Measurements from ENCODE around the gene RPL18.

Gene RPL18

DNA sequence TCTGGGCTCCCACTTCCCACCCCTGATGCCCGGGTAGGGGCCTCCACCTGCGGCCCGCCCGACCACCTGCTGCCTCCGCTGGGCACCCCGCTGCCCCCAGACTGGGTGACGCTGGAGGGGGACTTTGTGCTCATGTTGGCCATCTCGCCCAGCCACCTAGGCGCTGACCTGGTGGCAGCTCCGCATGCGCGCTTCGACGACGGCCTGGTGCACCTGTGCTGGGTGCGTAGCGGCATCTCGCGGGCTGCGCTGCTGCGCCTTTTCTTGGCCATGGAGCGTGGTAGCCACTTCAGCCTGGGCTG is 10.3 kb upstream of the RPL18 start:
- DNase-seq = no peak

DNA sequence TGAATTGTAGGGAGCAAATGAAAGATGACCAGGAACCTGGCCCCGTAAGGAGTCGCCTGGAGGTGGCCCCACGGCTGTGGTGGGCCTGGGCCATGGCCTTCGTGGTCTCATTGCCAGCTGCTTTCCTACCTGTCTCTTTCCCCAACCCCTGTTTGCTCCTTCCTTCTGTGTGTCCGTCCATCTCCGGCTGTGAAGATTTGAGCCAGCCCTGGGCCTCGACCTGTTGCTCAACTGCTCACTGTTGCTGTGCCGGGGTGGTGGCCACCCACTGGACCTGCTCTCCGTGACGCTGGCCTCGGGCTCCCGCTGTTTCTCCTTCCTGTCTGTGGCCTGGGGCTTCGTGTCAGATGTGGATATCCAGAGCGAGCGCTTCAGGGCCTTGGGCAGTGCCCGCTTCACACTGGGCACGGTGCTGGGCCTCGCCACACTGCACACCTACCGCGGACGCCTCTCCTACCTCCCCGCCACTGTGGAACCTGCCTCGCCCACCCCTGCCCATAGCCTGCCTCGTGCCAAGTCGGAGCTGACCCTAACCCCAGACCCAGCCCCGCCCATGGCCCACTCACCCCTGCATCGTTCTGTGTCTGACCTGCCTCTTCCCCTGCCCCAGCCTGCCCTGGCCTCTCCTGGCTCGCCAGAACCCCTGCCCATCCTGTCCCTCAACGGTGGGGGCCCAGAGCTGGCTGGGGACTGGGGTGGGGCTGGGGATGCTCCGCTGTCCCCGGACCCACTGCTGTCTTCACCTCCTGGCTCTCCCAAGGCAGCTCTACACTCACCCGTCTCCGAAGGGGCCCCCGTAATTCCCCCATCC is 9.7 kb upstream of the RPL18 start:
- no peak for DNase-seq

DNA sequence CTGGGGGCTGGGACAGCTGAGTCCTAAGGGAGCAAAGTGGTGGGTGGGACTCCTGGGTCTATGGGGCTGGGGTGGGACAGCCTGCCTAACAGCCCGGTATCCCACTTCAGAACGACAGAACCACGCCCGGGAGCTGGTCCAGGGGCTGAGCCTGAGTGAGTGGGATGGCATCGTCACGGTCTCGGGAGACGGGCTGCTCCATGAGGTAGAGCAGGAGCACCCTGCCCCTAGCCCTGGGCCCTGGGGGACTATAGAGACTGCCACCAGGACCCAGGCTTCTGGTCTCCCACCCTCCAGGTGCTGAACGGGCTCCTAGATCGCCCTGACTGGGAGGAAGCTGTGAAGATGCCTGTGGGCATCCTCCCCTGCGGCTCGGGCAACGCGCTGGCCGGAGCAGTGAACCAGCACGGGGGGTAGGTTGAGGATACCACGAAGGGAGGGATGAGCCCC is 8.9 kb upstream of the RPL18 start:
- no peak for DNase-seq

DNA sequence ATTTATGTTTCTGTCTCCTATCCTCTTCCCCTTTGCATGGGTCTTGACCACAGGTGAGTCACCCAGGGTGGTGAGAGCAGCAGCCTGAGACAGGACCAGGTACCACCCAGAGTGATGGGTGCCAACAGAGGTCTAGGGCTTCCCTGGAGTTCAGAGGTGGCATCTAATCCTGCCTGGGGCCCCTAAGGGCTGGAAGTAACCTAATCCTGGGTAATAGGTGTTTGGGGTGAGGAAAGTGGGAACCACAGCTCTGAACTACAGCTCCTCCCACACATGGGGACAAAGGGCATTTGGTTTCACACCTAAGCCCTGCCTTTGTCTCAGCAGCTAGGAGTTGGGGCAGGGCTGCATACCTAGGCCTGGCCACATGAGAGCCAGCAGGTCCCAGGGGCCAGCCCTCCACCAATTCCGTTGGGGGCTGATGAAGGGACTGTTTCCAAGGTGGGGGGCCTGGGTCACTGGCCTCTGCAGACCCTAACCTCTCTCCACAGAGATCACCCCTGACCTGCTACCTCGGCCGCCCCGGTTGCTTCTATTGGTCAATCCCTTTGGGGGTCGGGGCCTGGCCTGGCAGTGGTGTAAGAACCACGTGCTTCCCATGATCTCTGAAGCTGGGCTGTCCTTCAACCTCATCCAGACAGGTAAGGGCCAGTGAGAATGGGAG is 8.4 kb upstream of the RPL18 start:
- DNase-seq = no peak

DNA sequence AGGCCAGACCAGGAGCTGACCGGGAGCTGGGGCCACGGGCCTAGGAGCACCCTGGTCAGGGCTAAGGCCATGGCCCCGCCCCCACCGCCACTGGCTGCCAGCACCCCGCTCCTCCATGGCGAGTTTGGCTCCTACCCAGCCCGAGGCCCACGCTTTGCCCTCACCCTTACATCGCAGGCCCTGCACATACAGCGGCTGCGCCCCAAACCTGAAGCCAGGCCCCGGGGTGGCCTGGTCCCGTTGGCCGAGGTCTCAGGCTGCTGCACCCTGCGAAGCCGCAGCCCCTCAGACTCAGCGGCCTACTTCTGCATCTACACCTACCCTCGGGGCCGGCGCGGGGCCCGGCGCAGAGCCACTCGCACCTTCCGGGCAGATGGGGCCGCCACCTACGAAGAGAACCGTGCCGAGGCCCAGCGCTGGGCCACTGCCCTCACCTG is 6.9 kb upstream of the RPL18 start:
- DNase-seq = no peak

DNA sequence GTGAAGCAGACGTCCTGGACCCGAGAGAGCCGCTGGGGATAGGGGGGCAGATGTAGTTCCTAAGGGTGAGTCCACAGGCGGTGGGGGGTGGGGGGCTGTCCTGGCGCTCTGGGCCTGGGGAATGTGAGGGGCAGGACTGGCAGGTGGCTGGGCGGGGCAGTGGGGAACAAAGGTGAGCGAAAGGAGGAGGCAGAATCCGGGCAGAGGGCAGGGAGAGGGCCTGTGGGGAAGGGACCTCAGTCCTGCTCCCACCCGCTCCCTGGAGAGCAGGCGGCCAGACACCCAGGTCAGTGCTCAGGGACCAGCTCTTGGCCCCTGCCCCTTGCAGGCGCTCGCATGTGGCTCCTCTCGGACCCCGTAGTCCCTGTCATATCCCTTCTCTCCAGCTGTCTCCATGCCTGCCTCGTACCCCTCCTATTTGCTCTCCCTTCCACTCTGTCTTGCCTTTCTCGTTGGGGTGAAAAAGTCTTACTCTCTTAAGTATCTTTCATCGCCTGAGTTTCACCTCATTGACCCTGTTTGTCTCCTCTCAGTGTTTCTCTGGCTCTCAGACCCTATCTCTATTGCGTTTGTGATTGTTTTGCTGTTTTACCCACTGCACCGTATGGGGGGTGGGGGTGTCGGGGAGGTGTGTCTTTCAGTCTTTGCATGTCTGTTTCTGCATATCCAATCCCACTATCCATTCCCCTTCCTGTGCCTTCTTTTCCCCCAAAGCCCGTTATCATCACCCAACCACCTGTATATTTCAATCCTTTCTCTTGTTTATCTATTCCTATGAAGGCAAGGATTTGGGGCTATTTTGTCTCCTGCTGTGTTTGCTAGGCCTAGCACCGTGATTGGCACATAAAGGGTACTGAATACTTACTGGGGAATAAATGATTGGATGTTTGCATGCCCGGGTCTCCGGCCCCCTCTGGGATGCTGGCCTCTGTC is 6.1 kb upstream of the RPL18 start:
- DNase-seq = no peak

DNA sequence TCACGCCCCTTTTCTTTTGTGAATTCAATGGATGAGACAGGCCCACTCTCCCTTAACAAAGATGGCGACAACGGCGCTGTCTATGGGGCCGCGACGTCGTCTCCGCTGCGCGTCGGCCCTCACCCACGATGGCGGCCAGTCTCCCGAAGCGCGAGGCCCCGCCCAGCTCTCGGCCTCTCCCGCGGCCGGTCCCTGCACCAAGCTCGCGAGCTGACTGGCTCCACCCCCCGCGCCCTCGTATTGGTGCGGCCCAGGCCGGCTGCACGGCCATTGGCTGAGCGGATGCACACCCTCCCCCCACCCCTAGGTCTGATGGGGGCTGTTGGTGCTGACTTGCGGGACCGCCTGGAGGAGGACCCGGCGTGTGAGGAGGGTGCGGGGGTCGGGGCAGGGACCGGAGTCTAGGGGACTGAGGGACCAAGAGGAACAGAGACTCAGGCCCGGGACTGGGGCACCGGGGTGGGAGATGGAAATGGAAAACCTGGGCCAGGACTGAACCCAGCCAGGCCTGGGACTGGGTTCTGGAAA is 5.2 kb upstream of the RPL18 start:
- DNase-seq = peak; percentile 79 to 80

DNA sequence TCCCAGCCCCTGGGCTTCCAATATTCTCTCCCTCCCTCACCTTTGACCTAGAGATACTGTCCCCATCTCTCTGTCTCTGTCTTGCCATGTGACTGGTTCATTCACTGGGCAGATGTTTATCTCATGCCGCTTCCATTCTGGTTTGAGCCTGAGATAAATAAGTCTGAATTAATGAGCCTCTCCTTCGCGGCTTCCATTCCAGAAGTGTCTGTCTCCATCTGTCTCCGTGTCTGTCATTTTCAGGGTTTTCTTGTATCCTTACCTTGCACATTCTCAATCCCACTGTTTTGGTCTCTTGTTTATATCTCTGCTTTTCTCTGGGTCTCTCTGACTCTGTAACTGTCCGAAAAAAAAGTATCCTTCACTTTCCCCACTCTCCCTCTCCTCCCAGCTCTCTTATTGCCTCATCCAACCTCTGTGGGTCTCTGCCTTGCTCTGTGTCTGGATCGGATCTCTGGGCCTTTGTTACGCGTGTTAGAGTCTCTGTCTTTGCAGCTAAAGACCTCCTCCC is 4.6 kb upstream of the RPL18 start:
- no peak for DNase-seq

DNA sequence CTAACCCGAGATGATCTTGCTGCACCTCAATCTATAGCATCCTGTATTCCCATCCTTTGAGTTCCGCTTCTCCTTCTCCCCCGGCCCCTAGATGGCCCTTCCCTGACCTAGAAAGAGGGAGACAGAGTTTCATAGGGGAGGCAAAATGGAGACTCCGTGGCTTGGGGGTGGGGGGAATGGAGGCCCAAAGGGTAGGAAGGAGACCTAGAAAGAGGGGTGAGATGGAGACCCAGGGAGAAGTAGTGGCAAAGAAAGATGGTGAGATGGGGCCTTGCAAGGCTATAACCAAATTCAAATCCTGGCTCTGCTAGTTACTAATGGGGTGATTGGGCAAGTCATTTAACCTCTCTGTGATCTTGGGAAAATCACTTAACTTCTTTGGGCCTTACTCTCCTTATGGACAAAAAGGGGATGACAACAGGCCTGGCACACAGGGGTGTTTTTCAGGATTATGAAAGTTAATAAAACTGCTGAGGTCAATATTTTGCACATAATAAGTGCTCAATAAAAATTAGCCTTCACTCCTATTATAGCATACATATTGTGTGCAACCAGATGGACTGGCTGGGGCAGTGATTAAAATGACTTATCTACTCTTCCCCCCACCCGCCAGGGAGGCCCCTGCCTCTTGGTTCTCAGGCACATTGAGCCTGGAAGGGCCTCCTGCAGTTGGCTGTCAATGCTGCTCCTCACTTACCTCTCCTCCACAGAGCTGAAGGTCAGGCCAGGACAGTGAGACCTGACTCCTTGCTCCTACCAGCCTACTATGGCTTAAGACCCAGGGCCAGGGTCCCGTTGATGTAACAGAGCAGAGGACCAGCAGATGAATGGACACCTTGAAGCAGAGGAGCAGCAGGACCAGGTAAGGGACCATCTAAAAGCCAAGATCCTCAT is 961 bp upstream of the RPL18 start:
- peak in 1 of 2 experiments; percentile 63 for DNase-seq

DNA sequence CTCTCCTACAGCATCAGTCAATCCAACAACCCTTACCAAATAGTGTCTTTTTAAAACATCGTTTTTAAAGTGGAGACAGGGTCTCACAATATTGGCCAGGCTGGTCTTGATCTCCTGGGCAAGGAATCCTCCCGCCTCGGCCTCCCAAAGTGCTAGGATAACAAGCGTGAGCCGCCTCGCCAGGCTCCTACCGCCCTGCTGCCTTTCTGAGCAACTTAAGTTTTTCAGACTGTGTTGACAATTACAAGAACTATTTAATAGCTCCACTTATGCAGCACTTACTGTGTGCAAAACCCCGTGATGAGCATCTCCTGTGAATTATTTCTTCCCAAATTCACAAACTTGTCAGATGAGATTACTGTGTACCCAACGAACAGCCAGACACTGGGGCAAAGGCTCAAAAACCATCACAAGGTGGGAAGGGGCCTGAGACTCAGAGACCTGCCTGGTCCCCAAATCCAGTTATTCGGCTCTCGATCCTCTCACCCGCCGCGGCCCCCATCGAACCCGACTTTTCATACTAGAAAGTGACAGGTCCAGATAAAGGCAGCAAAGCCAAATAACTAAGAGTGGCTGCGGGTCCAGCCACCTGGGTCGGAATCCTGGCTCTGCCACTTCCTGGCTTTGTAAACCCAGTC is 581 bp downstream of the RPL18 start:
- no peak for DNase-seq

DNA sequence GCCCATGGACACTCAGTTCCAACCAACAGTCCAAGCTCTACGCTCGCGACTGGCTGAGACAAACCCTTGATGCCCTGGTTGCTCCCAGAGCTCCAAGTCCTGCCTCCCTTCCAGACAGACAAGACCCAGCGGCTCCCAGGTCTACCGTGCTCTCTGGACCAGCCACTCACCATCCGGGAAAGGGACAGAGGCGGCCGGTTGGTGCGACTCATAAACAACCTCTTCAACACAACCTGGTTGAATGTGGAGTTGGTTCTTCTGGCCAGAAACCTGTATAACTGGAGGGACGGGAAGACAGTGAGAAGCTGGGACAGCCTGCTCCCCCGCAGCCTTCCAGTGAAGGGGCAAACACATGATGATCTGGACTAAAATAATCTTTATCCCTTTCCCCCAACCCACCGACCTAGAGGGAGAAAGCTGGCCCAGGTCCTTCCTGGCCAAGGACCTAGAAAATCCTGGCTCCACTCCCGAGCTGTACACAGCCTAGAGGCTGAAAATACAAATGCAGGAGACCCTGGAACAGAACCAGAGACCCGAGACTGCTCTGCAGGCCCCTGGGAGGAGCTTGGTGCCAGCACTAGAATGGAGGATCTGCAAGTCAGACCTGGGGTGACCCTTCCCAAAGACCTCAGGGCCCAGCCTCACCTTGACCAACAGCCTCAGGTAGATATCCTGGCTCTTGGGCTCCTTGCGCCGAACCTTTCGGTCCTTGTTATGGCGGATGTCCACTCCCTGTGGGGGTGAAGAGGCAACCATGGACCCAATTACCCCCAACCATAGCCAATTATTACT is 1.6 kb downstream of the RPL18 start:
- no peak for DNase-seq

DNA sequence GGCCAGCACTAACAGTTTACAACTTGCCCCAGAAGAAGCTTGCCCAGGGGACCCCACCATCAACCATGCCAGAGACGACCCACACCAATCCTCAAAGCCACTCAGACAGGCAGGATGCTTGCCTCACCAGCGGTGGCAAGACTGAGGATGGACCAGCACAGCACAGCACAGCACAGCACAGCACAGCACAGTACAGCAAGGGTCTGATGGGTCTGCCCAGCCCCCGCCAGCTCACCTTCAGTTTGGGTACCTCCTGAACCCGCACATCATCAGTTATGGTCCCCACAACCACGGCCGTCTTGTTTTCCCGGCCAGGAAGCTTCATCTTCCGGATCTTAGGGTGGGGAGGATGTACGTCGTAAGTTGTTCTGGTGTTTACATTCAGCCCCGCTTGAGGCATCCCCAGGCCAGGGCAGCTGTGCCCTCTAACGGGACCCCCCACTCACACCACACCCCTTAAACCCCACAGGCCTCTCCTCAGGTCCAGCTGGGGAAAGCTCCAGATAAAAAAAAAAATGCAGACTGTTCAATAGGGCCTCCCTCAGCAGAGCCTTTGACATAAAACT is 2.4 kb downstream of the RPL18 start:
- no peak for DNase-seq

DNA sequence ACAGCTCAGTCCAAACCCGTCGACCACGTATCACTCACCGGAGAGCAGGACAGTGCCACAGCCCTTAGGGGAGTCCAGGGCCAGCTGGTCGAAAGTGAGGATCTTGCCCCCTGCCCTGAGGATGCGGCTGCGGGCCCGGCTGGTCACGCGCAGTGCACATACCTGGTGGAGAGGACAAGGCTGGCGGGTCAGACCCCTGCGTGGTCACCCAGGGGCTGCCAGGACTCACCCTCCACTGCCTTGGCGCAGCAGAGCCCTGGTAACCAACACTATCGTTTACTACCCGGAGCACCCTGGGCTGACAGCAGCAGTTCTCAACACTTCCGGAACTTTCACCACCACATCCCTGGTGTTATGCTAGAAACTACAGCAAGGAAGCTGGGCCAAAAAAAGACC is 2.9 kb downstream of the RPL18 start:
- no peak for DNase-seq

DNA sequence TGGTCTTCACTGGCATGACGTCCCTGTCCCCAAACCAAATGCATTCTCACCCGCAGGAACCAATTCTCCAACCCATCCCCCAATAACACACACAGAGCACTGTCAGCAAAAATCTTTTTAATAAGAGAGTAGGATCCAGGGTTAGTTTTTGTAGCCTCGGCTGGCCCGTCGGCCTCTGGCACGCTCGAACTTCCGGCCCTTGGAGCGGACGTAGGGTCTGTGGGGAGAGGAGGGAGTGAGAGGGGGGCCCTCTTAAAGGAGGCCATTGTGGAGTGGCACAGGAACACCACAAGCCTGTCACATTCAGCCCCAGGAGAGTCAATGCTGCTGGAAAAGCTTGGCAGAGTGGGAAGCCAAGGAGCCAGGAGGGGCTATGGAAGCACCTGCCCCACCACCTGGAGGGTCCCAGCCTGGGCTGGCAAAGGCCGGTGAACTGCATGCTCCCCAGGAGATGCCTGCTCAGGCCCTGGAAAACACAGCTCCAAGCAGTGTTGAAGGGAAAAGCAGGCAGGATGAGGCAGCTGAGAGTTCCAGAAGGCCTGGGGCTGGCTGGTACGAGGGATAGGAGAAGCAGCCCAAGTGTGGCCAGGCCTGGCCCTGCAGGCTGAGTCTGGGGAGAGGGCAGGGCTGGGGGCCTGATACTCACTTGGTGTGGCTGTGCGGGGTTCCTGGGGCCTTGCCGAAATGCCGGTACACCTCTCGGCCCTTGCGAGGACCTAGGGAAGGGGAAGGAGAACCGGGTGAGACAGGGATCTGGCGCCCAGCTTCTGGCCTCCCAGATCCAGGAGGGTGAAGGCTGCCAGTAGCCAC is 3.5 kb downstream of the RPL18 start:
- DNase-seq = no peak

DNA sequence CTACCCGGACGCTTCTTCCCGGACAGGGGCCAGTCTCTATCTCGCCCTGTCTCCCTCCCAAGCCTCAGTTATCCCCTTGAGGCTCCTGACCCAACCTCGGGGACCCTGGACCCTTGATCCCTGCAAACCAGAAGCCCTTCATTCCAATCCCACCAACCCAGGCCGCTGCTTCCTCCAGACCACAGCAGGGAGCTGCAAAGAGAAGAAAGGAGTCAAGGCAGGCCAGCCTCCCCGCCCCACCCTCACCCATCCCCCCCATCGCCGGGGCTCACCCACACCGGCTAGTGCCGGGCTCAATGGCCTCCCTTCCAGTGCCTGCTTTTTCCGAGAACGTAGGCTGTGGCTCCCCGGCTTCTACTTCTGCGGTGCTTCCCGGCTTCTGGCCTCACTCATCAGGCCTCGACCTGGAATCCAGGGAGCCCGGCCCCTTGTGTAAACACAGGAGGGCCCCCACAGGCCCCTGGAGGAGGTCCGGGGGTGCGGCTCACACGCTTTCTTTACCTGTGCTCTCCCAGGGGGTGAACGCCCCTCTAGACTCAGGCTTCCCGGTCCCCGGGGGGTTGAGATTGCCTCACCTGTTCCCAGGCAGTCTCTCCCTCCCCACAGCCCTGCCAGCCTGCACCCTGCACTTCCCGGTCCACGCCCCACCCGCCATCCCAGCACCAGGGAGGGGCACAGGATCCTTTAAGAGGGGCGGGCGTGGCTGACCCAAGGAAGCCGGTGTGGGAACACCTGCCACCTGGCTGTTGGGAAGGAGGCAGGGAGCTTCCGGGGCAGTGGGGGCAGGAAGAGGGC is 4.3 kb downstream of the RPL18 start, which contains the start of gene FAM83E:
Gene FAM83E, minus strand, starts transcription at position 641 of the 795 bp plus-strand sequence. CDS start 1,704 bp downstream, outside the sequence.
- no peak for DNase-seq

DNA sequence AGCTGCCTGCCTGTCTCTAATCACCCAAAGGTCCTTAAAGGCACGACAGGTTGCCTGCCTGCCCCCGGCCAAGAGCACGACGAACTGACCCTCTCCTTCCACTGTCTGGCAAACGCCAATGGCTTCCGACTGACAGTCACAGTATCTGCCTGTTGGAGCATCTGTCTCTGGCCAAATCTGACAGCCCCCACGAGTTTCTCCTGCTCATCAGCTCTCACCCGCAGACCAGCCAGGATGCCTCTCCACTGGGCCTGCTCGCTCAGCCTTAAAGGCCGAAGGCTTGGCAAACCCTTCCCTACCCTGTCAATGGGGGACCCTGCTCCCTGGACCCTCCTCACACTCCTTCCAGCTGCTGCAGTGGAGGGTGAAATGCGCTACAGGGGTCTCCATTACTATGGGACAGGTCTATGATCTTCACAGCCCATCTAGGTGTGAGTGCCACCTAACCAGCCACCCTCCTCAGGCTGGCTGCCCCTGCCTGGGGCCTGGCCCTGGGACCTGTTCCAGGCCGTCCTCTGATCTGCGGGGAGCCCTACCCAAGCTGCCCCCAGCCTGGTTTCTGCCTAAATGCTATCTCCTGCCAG is 5.0 kb downstream of the RPL18 start:
- peak in 1 of 2 experiments; percentile 11 for DNase-seq

DNA sequence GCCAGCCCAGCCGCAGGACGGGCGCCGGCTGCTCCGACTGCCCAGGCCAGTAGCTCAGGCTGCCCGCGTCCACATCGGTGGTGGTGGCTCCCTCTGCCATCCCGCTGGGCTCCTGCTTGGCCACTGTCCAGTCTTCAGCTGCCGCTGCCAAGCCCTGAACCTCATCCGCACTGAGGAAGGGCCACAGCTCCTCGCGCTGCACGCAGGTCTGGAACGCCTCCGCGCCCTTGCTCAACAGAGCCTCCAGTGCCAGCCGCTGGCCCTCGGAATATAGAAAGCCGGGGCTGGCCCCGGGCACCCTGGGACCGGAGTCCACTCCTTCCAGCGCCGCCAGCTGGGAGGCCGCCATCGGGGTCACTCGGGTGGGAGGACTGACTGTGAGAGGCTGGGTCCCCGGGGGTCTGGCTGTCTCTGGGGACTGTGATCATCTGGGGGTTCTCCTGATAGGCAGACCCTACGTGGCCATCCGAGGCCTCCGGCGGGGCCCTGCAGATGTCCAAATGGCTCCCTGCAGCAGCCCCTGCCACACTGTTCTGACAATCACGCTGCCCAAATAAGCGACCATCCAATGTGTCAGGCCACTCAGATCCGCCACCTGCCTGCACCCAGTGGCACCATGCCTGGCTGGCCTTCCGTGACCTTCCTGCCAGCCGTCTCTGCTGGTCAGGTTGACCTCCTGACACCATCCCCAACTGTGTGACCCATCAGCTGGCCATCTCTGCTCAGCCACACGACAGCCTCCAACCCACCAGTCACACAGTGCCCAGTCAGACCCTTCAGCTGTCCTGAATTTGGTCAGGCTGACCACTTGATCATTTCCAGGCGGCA is 5.7 kb downstream of the RPL18 start:
- DNase-seq = no peak
